Stimulated activated CD8-positive, alpha-beta memory T cell treated with anti-CD3 and anti-CD28 coated beads, Interleukin-7, amount 100 ng/mL, for 48 hours (primary cell): ENCODE results near the gene PER3.

ENCODE experiments used
- DNase-seq, 2 donors: peaks; one replicate each; pipeline ENCODE4 v3.0.0-alpha.2; 2020; ENCODE audit warnings: low read depth in 1 of 2; ENCODE audit errors: extremely low read depth in 1 of 2

Gene PER3

GRCh38 chr1:7869136-7869920, 85.2 kb downstream of the PER3 start:
- no peak for DNase-seq

- DNase-seq = no peak
Measured at GRCh38 chr1:7871136-7871535, 87.0 kb downstream of the PER3 start.

GRCh38 chr1:7873801-7874795, 90.0 kb downstream of the PER3 start:
- no peak for DNase-seq

- no peak for DNase-seq
Measured at GRCh38 chr1:7878027-7878426, 93.9 kb downstream of the PER3 start.

GRCh38 chr1:7879228-7879627, 95.1 kb downstream of the PER3 start:
- DNase-seq = no peak

GRCh38 chr1:7884757-7885156, 100.7 kb downstream of the PER3 start:
- no peak for DNase-seq

GRCh38 chr1:7885513-7886404, 101.7 kb downstream of the PER3 start:
- peak in 1 of 2 donors; percentile 29 for DNase-seq

- no peak for DNase-seq
Measured at GRCh38 chr1:7886405-7886745, 102.3 kb downstream of the PER3 start.

DNA sequence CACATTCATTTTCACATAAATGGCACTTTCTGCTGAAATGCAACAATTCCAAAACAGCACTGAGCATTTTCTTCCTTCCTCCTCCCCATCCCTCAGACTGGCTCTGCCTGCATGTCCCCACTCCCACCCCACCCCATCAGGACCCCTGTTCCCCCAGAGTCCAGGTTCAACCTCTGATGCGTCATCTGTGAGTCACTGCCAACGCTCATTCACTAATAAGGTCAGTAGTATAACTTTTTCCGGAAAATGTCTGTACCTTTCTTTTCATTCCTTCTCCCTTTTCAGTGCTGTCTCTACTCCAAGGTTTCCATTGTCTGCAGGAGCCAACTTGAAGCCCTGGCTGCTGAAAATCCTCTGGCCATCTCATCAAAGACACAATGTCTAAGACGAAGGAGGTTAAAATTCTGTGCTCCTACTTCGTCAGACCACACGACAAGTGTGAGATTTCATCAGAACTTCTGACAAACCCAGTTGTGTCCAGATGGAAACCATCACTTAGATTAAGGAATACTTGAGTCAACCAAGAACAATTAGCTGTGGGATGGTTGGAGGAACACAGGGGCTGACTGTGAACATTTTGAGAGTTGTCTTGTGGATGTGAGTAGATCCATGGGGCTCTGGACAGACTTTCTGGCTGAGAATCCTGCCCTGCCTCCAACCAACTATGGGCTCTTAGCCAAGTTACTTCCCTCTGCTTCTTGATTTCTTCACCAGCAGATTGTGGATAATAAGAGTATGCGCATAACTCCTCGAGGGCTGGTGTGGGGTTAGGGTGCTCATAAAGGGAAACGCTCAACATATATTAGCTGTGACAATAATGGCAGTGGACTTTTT, 104.4 kb downstream of the PER3 start:
- no peak for DNase-seq

GRCh38 chr1:7890853-7891252, 106.8 kb downstream of the PER3 start:
- no peak for DNase-seq

GRCh38 chr1:7891804-7892203, 107.7 kb downstream of the PER3 start:
- no peak for DNase-seq

GRCh38 chr1:7893529-7894180, 109.6 kb downstream of the PER3 start:
- DNase-seq = no peak
